HepG2 (cell line): ENCODE data around the gene GNL3. TPM values are rescaled to one million over a fixed set of nuclear protein-coding genes. Genes with fewer than 3 reads are reported as not detected.
A peak's percentile ranks its signal among the peaks of the same experiment; 100 is the strongest.

Experiments
- ATF1 ChIP-seq: IDR thresholded peaks from 2 replicates; pipeline ENCODE4 v1.6.1; 2016; ENCODE audit warnings: mild to moderate bottlenecking, control low read depth
- CCDC6 ChIP-seq: sonication (generic); formaldehyde crosslinking; IDR thresholded peaks from 2 replicates; pipeline ENCODE4 v1.8.1; 2022; ENCODE audit warnings: mild to moderate bottlenecking, missing genetic modification reagents, moderate library complexity
- DPF2 ChIP-seq: sonication (generic); formaldehyde crosslinking; IDR thresholded peaks from 2 replicates; pipeline ENCODE4 v1.4.0; 2020; ENCODE audit warnings: mild to moderate bottlenecking, low read depth, missing genetic modification reagents, borderline replicate concordance
- MAFK ChIP-seq, 2 experiments: IDR thresholded peaks in 1 of 2; conservative IDR thresholded peaks in 1 of 2; 2 replicates each; pipeline ENCODE4 v1.6.1; 2011; ENCODE audit warnings: improper control_type of control experiment in 2 of 2, low read length in 2 of 2
- NFKBIZ ChIP-seq: IDR thresholded peaks from 2 replicates; pipeline ENCODE4 v1.6.1; 2018; ENCODE audit warnings: missing genetic modification reagents, missing compliant biosample characterization
- NR2F6 ChIP-seq, 2 experiments: IDR thresholded peaks; 2 replicates each; pipeline ENCODE4 v1.6.1; 2016; ENCODE audit warnings: antibody characterized with exemption in 1 of 2, mild to moderate bottlenecking in 1 of 2
- NRL ChIP-seq: sonication (generic); formaldehyde crosslinking; IDR thresholded peaks from 2 replicates; pipeline ENCODE4 v1.5.0; 2020; ENCODE audit warnings: missing genetic modification reagents, mild to moderate bottlenecking, moderate library complexity, borderline replicate concordance
- SIX1 ChIP-seq: sonication (generic); formaldehyde crosslinking; IDR thresholded peaks from 2 replicates; pipeline ENCODE4 v1.4.0; 2020; ENCODE audit warnings: missing genetic modification reagents, borderline replicate concordance
- ZBTB7B ChIP-seq: sonication (generic); formaldehyde crosslinking; IDR thresholded peaks from 2 replicates; pipeline ENCODE4 v1.4.0; 2020; ENCODE audit warnings: missing genetic modification reagents
- ZNF562 ChIP-seq: sonication (generic); formaldehyde crosslinking; IDR thresholded peaks from 2 replicates; pipeline ENCODE4 v1.8.0; 2022; ENCODE audit warnings: missing genetic modification reagents, borderline replicate concordance
- ZNF660 ChIP-seq: sonication (generic); formaldehyde crosslinking; IDR thresholded peaks from 2 replicates; pipeline ENCODE4 v1.5.1; 2020; ENCODE audit warnings: mild to moderate bottlenecking, low read depth, missing genetic modification reagents, borderline replicate concordance
- ZNF678 ChIP-seq: sonication (generic); formaldehyde crosslinking; IDR thresholded peaks from 2 replicates; pipeline ENCODE4 v1.4.0; 2020; ENCODE audit warnings: mild to moderate bottlenecking, missing genetic modification reagents
- ZNF747 ChIP-seq: sonication (generic); formaldehyde crosslinking; IDR thresholded peaks from 2 replicates; pipeline ENCODE4 v1.8.1; 2023; ENCODE audit warnings: missing genetic modification reagents, mild to moderate bottlenecking, borderline replicate concordance
- ZNF780A ChIP-seq: sonication (generic); formaldehyde crosslinking; IDR thresholded peaks from 2 replicates; pipeline ENCODE4 v1.8.0; 2022; ENCODE audit warnings: mild to moderate bottlenecking, missing genetic modification reagents, moderate library complexity
- ZNF83 ChIP-seq: sonication (generic); formaldehyde crosslinking; IDR thresholded peaks from 2 replicates; pipeline ENCODE4 v1.4.0; 2020; ENCODE audit warnings: missing genetic modification reagents, mild to moderate bottlenecking, borderline replicate concordance
- polyA plus RNA-seq, 8 experiments: library from polyadenylated mRNA; depleted of rRNA in 3 of 8; stranded (reverse) in 7 of 8; unstranded in 1 of 8; fragments of >200 nt; fragmentation: Illumina TruSeq in 4 of 8; extraction: Trizol in 4 of 8; gene quantifications; 2 replicates each; pipeline versions ENCODE4 v1.2.1 to v1.2.3, GENCODE V29; 2011 to 2016; ENCODE audit warnings: low read depth in 4 of 8, missing spikeins in 1 of 8, mixed read lengths in 1 of 8; ENCODE audit not compliant: insufficient read depth in 1 of 8
- total RNA-seq, 5 experiments: library from RNA; depleted of rRNA; stranded (reverse); fragments of >200 nt; fragmentation: Illumina TruSeq; extraction: Trizol; gene quantifications; 2 replicates each; pipeline ENCODE4 v1.2.3, GENCODE V29; 2016; ENCODE audit warnings: low read depth in 1 of 5
- TF ChIP-seq, protein P1 (sequence below): IDR thresholded peaks from 2 replicates; pipeline ENCODE4 v1.6.1; 2016; ENCODE audit warnings: missing compliant biosample characterization, missing genetic modification reagents, borderline replicate concordance
- TF ChIP-seq, protein P2 (sequence below): sonication (generic); formaldehyde crosslinking; IDR thresholded peaks from 2 replicates; pipeline ENCODE4 v1.4.0; 2020; ENCODE audit warnings: missing genetic modification reagents
- TF ChIP-seq, protein P3 (sequence below): sonication (generic); formaldehyde crosslinking; IDR thresholded peaks from 2 replicates; pipeline ENCODE4 v1.4.0; 2020; ENCODE audit warnings: low read depth, mild to moderate bottlenecking, missing genetic modification reagents
- TF ChIP-seq, protein P4 (sequence below): sonication (generic); formaldehyde crosslinking; IDR thresholded peaks from 2 replicates; pipeline ENCODE4 v1.8.0; 2022; ENCODE audit warnings: mild to moderate bottlenecking, missing genetic modification reagents, moderate library complexity
- TF ChIP-seq, protein P5 (sequence below): sonication (generic); formaldehyde crosslinking; conservative IDR thresholded peaks from 2 replicates; pipeline ENCODE4 v1.5.0; 2020; ENCODE audit warnings: missing genetic modification reagents
- TF ChIP-seq, protein P6 (sequence below): sonication (generic); formaldehyde crosslinking; IDR thresholded peaks from 2 replicates; pipeline ENCODE4 v1.5.0; 2020; ENCODE audit warnings: missing genetic modification reagents

Gene GNL3
- total and polyA plus RNA-seq, 2 of the 13 experiments (the other 11 are each of a cell fraction or from before 2014, with no cell fraction given): 129 to 257 TPM

DNA sequence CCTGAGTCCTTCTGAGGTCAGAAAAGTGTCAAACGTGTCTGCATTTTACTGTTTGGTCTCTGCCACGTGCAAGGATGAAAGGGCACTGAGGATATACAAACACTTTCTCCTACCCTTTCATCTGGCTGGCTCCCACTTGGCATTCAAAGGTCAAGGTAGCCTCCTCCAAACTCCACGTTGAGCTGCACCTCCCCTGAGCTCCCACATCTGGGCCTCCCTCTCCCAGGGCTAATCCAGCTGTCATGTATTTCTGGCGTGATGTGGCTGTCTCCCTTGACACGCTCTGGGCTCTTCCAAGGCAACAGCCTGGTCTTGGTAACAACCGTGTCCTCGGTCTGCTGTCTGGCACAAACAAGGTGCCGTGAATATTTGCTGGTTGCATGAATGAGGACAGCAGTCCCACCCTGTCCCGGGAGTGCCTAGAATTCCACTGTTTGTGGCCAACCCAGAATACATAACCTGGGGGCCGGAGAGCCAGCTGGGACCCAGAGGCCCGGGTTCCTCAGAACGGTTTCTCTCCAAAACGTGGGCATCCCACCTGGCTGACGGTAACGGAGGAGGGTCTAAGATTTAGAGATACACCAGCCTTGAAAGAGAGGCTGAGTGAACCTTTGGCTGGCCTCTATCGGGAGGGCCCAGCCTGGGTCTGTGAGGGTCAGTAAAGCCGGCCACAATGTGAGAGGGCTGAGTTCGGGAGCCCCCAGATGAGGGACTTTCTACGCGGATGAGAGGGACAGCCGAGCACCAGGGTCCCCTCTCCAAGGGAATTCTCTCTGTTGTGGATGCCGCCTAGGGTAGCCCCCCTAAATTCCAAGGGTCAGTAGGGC is 19.0 kb downstream of the GNL3 start (continued):
- TF ChIP-seq, protein P1, sequence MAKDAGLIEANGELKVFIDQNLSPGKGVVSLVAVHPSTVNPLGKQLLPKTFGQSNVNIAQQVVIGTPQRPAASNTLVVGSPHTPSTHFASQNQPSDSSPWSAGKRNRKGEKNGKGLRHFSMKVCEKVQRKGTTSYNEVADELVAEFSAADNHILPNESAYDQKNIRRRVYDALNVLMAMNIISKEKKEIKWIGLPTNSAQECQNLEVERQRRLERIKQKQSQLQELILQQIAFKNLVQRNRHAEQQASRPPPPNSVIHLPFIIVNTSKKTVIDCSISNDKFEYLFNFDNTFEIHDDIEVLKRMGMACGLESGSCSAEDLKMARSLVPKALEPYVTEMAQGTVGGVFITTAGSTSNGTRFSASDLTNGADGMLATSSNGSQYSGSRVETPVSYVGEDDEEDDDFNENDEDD: peak; percentile 36; the same call in 1 of the 2 replicates
- TF ChIP-seq, protein P2, sequence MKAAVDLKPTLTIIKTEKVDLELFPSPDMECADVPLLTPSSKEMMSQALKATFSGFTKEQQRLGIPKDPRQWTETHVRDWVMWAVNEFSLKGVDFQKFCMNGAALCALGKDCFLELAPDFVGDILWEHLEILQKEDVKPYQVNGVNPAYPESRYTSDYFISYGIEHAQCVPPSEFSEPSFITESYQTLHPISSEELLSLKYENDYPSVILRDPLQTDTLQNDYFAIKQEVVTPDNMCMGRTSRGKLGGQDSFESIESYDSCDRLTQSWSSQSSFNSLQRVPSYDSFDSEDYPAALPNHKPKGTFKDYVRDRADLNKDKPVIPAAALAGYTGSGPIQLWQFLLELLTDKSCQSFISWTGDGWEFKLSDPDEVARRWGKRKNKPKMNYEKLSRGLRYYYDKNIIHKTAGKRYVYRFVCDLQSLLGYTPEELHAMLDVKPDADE (CRISPR knock-in tag): no peak
- TF ChIP-seq ZNF83 (CRISPR knock-in tag): no peak
- TF ChIP-seq, protein P3, sequence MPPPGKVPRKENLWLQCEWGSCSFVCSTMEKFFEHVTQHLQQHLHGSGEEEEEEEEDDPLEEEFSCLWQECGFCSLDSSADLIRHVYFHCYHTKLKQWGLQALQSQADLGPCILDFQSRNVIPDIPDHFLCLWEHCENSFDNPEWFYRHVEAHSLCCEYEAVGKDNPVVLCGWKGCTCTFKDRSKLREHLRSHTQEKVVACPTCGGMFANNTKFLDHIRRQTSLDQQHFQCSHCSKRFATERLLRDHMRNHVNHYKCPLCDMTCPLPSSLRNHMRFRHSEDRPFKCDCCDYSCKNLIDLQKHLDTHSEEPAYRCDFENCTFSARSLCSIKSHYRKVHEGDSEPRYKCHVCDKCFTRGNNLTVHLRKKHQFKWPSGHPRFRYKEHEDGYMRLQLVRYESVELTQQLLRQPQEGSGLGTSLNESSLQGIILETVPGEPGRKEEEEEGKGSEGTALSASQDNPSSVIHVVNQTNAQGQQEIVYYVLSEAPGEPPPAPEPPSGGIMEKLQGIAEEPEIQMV (CRISPR knock-in tag): peak; percentile 28; the same call in 1 of the 2 replicates
- no peak for TF ChIP-seq ZNF660
- peak; percentile 28; the same call in 1 of the 2 replicates for TF ChIP-seq CCDC6
- no peak for TF ChIP-seq NRL (CRISPR knock-in tag)
- TF ChIP-seq, protein P4, sequence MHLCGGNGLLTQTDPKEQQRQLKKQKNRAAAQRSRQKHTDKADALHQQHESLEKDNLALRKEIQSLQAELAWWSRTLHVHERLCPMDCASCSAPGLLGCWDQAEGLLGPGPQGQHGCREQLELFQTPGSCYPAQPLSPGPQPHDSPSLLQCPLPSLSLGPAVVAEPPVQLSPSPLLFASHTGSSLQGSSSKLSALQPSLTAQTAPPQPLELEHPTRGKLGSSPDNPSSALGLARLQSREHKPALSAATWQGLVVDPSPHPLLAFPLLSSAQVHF (CRISPR knock-in tag): no peak
- TF ChIP-seq DPF2 (CRISPR knock-in tag): peak; percentile 73
- TF ChIP-seq, protein P5, sequence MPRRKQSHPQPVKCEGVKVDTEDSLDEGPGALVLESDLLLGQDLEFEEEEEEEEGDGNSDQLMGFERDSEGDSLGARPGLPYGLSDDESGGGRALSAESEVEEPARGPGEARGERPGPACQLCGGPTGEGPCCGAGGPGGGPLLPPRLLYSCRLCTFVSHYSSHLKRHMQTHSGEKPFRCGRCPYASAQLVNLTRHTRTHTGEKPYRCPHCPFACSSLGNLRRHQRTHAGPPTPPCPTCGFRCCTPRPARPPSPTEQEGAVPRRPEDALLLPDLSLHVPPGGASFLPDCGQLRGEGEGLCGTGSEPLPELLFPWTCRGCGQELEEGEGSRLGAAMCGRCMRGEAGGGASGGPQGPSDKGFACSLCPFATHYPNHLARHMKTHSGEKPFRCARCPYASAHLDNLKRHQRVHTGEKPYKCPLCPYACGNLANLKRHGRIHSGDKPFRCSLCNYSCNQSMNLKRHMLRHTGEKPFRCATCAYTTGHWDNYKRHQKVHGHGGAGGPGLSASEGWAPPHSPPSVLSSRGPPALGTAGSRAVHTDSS (CRISPR knock-in tag): no peak
- no peak for TF ChIP-seq ZNF562 (CRISPR knock-in tag)
- TF ChIP-seq, protein P6, sequence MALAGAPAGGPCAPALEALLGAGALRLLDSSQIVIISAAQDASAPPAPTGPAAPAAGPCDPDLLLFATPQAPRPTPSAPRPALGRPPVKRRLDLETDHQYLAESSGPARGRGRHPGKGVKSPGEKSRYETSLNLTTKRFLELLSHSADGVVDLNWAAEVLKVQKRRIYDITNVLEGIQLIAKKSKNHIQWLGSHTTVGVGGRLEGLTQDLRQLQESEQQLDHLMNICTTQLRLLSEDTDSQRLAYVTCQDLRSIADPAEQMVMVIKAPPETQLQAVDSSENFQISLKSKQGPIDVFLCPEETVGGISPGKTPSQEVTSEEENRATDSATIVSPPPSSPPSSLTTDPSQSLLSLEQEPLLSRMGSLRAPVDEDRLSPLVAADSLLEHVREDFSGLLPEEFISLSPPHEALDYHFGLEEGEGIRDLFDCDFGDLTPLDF (CRISPR knock-in tag): no peak; the same call in 1 of the 2 replicates
- no peak; the same call in 1 of the 2 replicates for TF ChIP-seq ZBTB7B (CRISPR knock-in tag)
- TF ChIP-seq ZNF747 (CRISPR knock-in tag): 0 out of 2 replicates have a peak, but pooled peaks have one; percentile 14
- TF ChIP-seq NR2F6 (IDR thresholded peaks at IDR 0.05): peak; percentile 97
- peak; percentile 96 for TF ChIP-seq NR2F6 (CRISPR knock-in tag; IDR thresholded peaks at IDR 0.05)
- TF ChIP-seq ZNF678 (CRISPR knock-in tag): 0 out of 2 replicates have a peak, but pooled peaks have one; percentile 58
- no peak for TF ChIP-seq ATF1 (CRISPR knock-in tag)
- TF ChIP-seq MAFK (conservative IDR thresholded peaks at IDR 0.05 in 1 of 2, IDR thresholded peaks at IDR 0.05 in 1 of 2; ENCODE audit: low read length in 2 of 2): no peak
- peak; percentile 38; the same call in 1 of the 2 replicates for TF ChIP-seq SIX1
- peak; percentile 76; the same call in 1 of the 2 replicates for TF ChIP-seq NFKBIZ
- TF ChIP-seq ZNF780A: no peak; the same call in 1 of the 2 replicates
